ENCODE results near the gene WDR13. TPM values are rescaled to one million over a fixed set of nuclear protein-coding genes. Genes with fewer than 3 reads are reported as not detected.

The WDR13 gene
- total RNA-seq, 1 donor from 2014 or later = 73.8 TPM

- Mint-ChIP-seq H3K27me3 (ENCODE audit: unreplicated experiment) (peaks cover 8% of the 10 kb centered on the region), H3K9me3 (ENCODE audit: unreplicated experiment) (no peaks in the 10 kb centered on the region), H3K4me1 (ENCODE audit: unreplicated experiment) (peaks cover 13% of the 10 kb centered on the region), H3K36me3 (ENCODE audit: low read depth, unreplicated experiment) (peaks cover 7% of the 10 kb centered on the region), H3K4me3 (ENCODE audit: unreplicated experiment) (peak within 1 kb of the TSS; percentile 98), H3K27ac (ENCODE audit: unreplicated experiment) (peak within 1 kb of the TSS; percentile 99)
- DNase-seq (ENCODE audit: low spot score) = peak; percentile 73
- TF ChIP-seq CTCF (IDR thresholded peaks at IDR 0.05; ENCODE audit: unreplicated experiment) = no peak
Measured at GRCh38 chrX:48574270-48575266, 22.7 kb upstream of the WDR13 start, which contains the start of gene RBM3. TSS of gene RBM3 (plus strand) at chrX:48574484. CDS start at chrX:48575181, 697 bp downstream.

- H3K4me3 Mint-ChIP-seq (ENCODE audit: unreplicated experiment) = peak overlapping the region; percentile 98
- DNase-seq (ENCODE audit: low spot score) = no peak
Measured at GRCh38 chrX:48575642-48576041, 21.6 kb upstream of the WDR13 start.

GRCh38 chrX:48576108-48576507 lies 21.2 kb upstream of the WDR13 start:
- Mint-ChIP-seq H3K9me3 (ENCODE audit: unreplicated experiment) (no peaks in the 10 kb centered on the region), H3K27ac (ENCODE audit: unreplicated experiment) (no peak overlapping the region), H3K36me3 (ENCODE audit: low read depth, unreplicated experiment) (peaks cover 7% of the 10 kb centered on the region), H3K4me1 (ENCODE audit: unreplicated experiment) (peaks cover 13% of the 10 kb centered on the region), H3K27me3 (ENCODE audit: unreplicated experiment) (peaks cover 9% of the 10 kb centered on the region), H3K4me3 (ENCODE audit: unreplicated experiment) (peak overlapping the region; percentile 98)
- no peak for TF ChIP-seq CTCF (IDR thresholded peaks at IDR 0.05; ENCODE audit: unreplicated experiment)
- no peak for DNase-seq (ENCODE audit: low spot score)

More at GRCh38 chrX:48575642-48576041, 21.6 kb upstream of the WDR13 start:
- Mint-ChIP-seq H3K27ac (ENCODE audit: unreplicated experiment) (no peak overlapping the region), H3K4me1 (ENCODE audit: unreplicated experiment) (peaks cover 13% of the 10 kb centered on the region), H3K27me3 (ENCODE audit: unreplicated experiment) (peaks cover 9% of the 10 kb centered on the region), H3K36me3 (ENCODE audit: low read depth, unreplicated experiment) (peaks cover 7% of the 10 kb centered on the region), H3K9me3 (ENCODE audit: unreplicated experiment) (no peaks in the 10 kb centered on the region)
- no peak for TF ChIP-seq CTCF (IDR thresholded peaks at IDR 0.05; ENCODE audit: unreplicated experiment)

GRCh38 chrX:48578661-48579128 lies 18.6 kb upstream of the WDR13 start:
- H3K36me3 Mint-ChIP-seq (ENCODE audit: low read depth, unreplicated experiment) = peaks cover 7% of the 10 kb centered on the region
- no peaks in the 10 kb centered on the region for H3K9me3 Mint-ChIP-seq (ENCODE audit: unreplicated experiment)
- peaks cover 9% of the 10 kb centered on the region for H3K27me3 Mint-ChIP-seq (ENCODE audit: unreplicated experiment)
- no peak for TF ChIP-seq CTCF (IDR thresholded peaks at IDR 0.05; ENCODE audit: unreplicated experiment)
- no peak overlapping the region for H3K4me3 Mint-ChIP-seq (ENCODE audit: unreplicated experiment)
- no peak overlapping the region for H3K27ac Mint-ChIP-seq (ENCODE audit: unreplicated experiment)
- H3K4me1 Mint-ChIP-seq (ENCODE audit: unreplicated experiment) = peaks cover 11% of the 10 kb centered on the region
- no peak for DNase-seq (ENCODE audit: low spot score)

- peaks cover 7% of the 10 kb centered on the region for H3K36me3 Mint-ChIP-seq (ENCODE audit: low read depth, unreplicated experiment)
- H3K4me1 Mint-ChIP-seq (ENCODE audit: unreplicated experiment) = peaks cover 8% of the 10 kb centered on the region
- no peak for DNase-seq (ENCODE audit: low spot score)
- no peak for TF ChIP-seq CTCF (IDR thresholded peaks at IDR 0.05; ENCODE audit: unreplicated experiment)
- H3K27ac Mint-ChIP-seq (ENCODE audit: unreplicated experiment) = no peak overlapping the region
- H3K27me3 Mint-ChIP-seq (ENCODE audit: unreplicated experiment) = peaks cover 9% of the 10 kb centered on the region
- no peak overlapping the region for H3K4me3 Mint-ChIP-seq (ENCODE audit: unreplicated experiment)
- no peaks in the 10 kb centered on the region for H3K9me3 Mint-ChIP-seq (ENCODE audit: unreplicated experiment)
Measured at GRCh38 chrX:48579259-48579658, 18.0 kb upstream of the WDR13 start.
